Fibroblast of villous mesenchyme (primary cell): ENCODE data around the gene KCNIP4. TPM values are rescaled to one million over a fixed set of nuclear protein-coding genes. Genes with fewer than 3 reads are reported as not detected.

Experiments
- DNase-seq: peaks from one replicate; pipeline ENCODE4 v3.0.0-alpha.2; 2010; ENCODE audit warnings: low read depth
- H3K4me3 ChIP-seq: 2 replicates; pipeline ENCODE4 v1.5.1; 2011; ENCODE audit warnings: low read depth, mild to moderate bottlenecking, low read length
- CTCF ChIP-seq: IDR thresholded peaks from 2 replicates; pipeline ENCODE4 v1.5.1; 2012; ENCODE audit warnings: low read depth, mild to moderate bottlenecking, low read length; ENCODE audit not compliant: insufficient read depth
- total RNA-seq: library from RNA; depleted of rRNA; stranded (reverse); fragments of >200 nt; gene quantifications from 2 replicates; pipeline ENCODE4 v1.2.3, GENCODE V29; 2012

The KCNIP4 gene
- total RNA-seq, 1 donor = under 0.01 TPM

GRCh38 chr4:21982087-21982486 lies 33.5 kb upstream of the KCNIP4 start:
- no peak for TF ChIP-seq CTCF
- no peak overlapping the region for H3K4me3 ChIP-seq
- no peak for DNase-seq

GRCh38 chr4:21979196-21979595 lies 30.6 kb upstream of the KCNIP4 start:
- no peak for TF ChIP-seq CTCF
- no peak for DNase-seq

GRCh38 chr4:21976166-21976565 lies 27.6 kb upstream of the KCNIP4 start:
- no peak for TF ChIP-seq CTCF
- no peak for DNase-seq
- H3K4me3 ChIP-seq = no peak overlapping the region

More at GRCh38 chr4:21979196-21979595, 30.6 kb upstream of the KCNIP4 start:
- H3K4me3 ChIP-seq = no peak overlapping the region

GRCh38 chr4:21973850-21974249 lies 25.3 kb upstream of the KCNIP4 start:
- no peak for TF ChIP-seq CTCF
- H3K4me3 ChIP-seq = no peak overlapping the region
- DNase-seq = no peak

GRCh38 chr4:21964762-21965319 lies 16.3 kb upstream of the KCNIP4 start:
- H3K4me3 ChIP-seq = no peak overlapping the region
- DNase-seq = no peak
- no peak for TF ChIP-seq CTCF

GRCh38 chr4:21962691-21963090 lies 14.1 kb upstream of the KCNIP4 start:
- TF ChIP-seq CTCF = no peak
- no peak overlapping the region for H3K4me3 ChIP-seq
- no peak for DNase-seq

- H3K4me3 ChIP-seq = no peak overlapping the region
- DNase-seq = no peak
- no peak for TF ChIP-seq CTCF
These were observed 12.2 kb upstream of the KCNIP4 start for GRCh38 chr4:21960793-21961192.
